SK-N-SH (cell line): ENCODE data around the gene RNF150. TPM values are rescaled to one million over a fixed set of nuclear protein-coding genes. Genes with fewer than 3 reads are reported as not detected.

Source experiments
- CTCF ChIA-PET: fragments of 300-600, 350-600 bp; formaldehyde crosslinking; extraction: SDS; loops from one replicate; lab custom pipeline; 2021; lab: Yijun Ruan, JAX
- POLR2A ChIA-PET: fragments of 350-600 bp; sonication (Branson Sonifier 250); formaldehyde crosslinking; extraction: SDS; loops from one replicate; lab custom pipeline; 2020; ENCODE audit warnings: antibody characterized with exemption, inconsistent platforms; lab: Yijun Ruan, JAX
- DNase-seq: peaks from one replicate; pipeline ENCODE4 v3.0.0; 2012
- H2AFZ ChIP-seq: fragments of 200-600 bp; sonication (generic); 2 replicates; pipeline ENCODE4 v1.8.1; 2016; ENCODE audit warnings: antibody characterized with exemption, mild to moderate bottlenecking, low read depth
- H3F3A ChIP-seq: fragments of 200-600 bp; sonication (generic); replicated peaks from 2 replicates; pipeline ENCODE3; 2016; ENCODE audit warnings: antibody characterized with exemption, mild to moderate bottlenecking; ENCODE audit not compliant: insufficient read depth
- H3K27ac ChIP-seq, 2 experiments: fragments of 200-500 bp in 1 of 2; fragments of 200-600 bp in 1 of 2; sonication (Bioruptor generic) in 1 of 2; sonication (generic), shearing (Covaris generic) in 1 of 2; 2 replicates each; pipeline versions ENCODE4 v1.5.1 to v1.6.1; 2014 to 2016; ENCODE audit warnings: low read depth in 2 of 2, inconsistent platforms in 1 of 2, low read length in 1 of 2, mild to moderate bottlenecking in 1 of 2, mixed read lengths in 1 of 2
- H3K27me3 ChIP-seq: fragments of 200-600 bp; sonication (generic), shearing (Covaris generic); 2 replicates; pipeline ENCODE4 v1.6.1; 2016; ENCODE audit warnings: mixed run types; ENCODE audit not compliant: insufficient read depth
- H3K36me3 ChIP-seq, 2 experiments: fragments of 200-500 bp in 1 of 2; fragments of 200-600 bp in 1 of 2; sonication (Bioruptor generic) in 1 of 2; sonication (generic) in 1 of 2; replicated peaks in 1 of 2; 2 replicates each; pipeline versions ENCODE3 to v1.5.1; 2014 to 2016; ENCODE audit warnings: low read length in 1 of 2, mild to moderate bottlenecking in 1 of 2; ENCODE audit not compliant: insufficient read depth in 2 of 2, control insufficient read depth in 1 of 2
- H3K4me1 ChIP-seq, 2 experiments: fragments of 200-500 bp in 1 of 2; fragments of 200-600 bp in 1 of 2; sonication (Bioruptor generic) in 1 of 2; sonication (generic), shearing (Covaris generic) in 1 of 2; 2 replicates each; pipeline versions ENCODE4 v1.5.1 to v1.6.1; 2014 to 2016; ENCODE audit warnings: low read depth in 1 of 2, low read length in 1 of 2, mixed run types in 1 of 2; ENCODE audit not compliant: insufficient read depth in 2 of 2, control insufficient read depth in 1 of 2
- H3K4me2 ChIP-seq: fragments of 200-600 bp; sonication (generic), shearing (Covaris generic); 2 replicates; pipeline ENCODE4 v1.6.1; 2017; ENCODE audit warnings: mixed run types
- H3K4me3 ChIP-seq, 2 experiments: fragments of 200-500 bp in 1 of 2; fragments of 200-600 bp in 1 of 2; sonication (Bioruptor generic) in 1 of 2; sonication (generic), shearing (Covaris generic) in 1 of 2; 2 replicates each; pipeline versions ENCODE4 v1.5.1 to v1.8.1; 2014 to 2016; ENCODE audit warnings: low read depth in 2 of 2, inconsistent platforms in 1 of 2, low read length in 1 of 2, mild to moderate bottlenecking in 1 of 2, mixed read lengths in 1 of 2, moderate library complexity in 1 of 2
- H3K79me2 ChIP-seq: fragments of 200-600 bp; sonication (generic); 2 replicates; pipeline ENCODE4 v1.8.1; 2017; ENCODE audit warnings: mild to moderate bottlenecking; ENCODE audit not compliant: insufficient read depth
- H3K9ac ChIP-seq: fragments of 200-600 bp; sonication (generic); 2 replicates; pipeline ENCODE4 v1.6.1; 2017; ENCODE audit warnings: mixed run types
- H3K9me2 ChIP-seq: fragments of 200-600 bp; sonication (generic); 2 replicates; pipeline ENCODE4 v1.6.1; 2017; ENCODE audit warnings: mixed run types
- H3K9me3 ChIP-seq: fragments of 200-600 bp; sonication (generic); 2 replicates; pipeline ENCODE4 v1.6.1; 2017; ENCODE audit warnings: mixed run types, mild to moderate bottlenecking, moderate library complexity
- H4K20me1 ChIP-seq: fragments of 200-600 bp; sonication (generic); 2 replicates; pipeline ENCODE4 v1.6.1; 2017; ENCODE audit warnings: mild to moderate bottlenecking, mixed run types; ENCODE audit not compliant: insufficient read depth
- ELF1 ChIP-seq: IDR thresholded peaks from 2 replicates; pipeline ENCODE4 v1.4.0; 2012
- EZH2phosphoT487 ChIP-seq: fragments of 200-600 bp; sonication (generic); IDR thresholded peaks from 2 replicates; pipeline ENCODE4 v1.6.1; 2017; ENCODE audit warnings: low read depth, mixed run types, mild to moderate bottlenecking, antibody characterized with exemption, moderate library complexity, borderline replicate concordance
- FOSL2 ChIP-seq: IDR thresholded peaks from 2 replicates; pipeline ENCODE4 v1.4.0; 2012; ENCODE audit warnings: low read depth, mild to moderate bottlenecking, moderate library complexity, borderline replicate concordance
- FOXJ3 ChIP-seq: sonication (generic); formaldehyde crosslinking; IDR thresholded peaks from 2 replicates; pipeline ENCODE4 v1.5.1; 2020; ENCODE audit warnings: mild to moderate bottlenecking, missing genetic modification reagents
- FOXM1 ChIP-seq: IDR thresholded peaks from 2 replicates; pipeline ENCODE4 v1.4.0; 2012; ENCODE audit warnings: low read depth, mild to moderate bottlenecking
- JUND ChIP-seq: IDR thresholded peaks from 2 replicates; pipeline ENCODE4 v1.4.0; 2012
- NFIC ChIP-seq: IDR thresholded peaks from 2 replicates; pipeline ENCODE4 v1.4.0; 2012; ENCODE audit warnings: borderline replicate concordance
- NRF1 ChIP-seq: IDR thresholded peaks from 2 replicates; pipeline ENCODE4 v1.6.1; 2012; ENCODE audit warnings: low read depth, mild to moderate bottlenecking, low read length
- PBX3 ChIP-seq: IDR thresholded peaks from 2 replicates; pipeline ENCODE4; 2012
- POLR2AphosphoS5 ChIP-seq: IDR thresholded peaks from 2 replicates; pipeline ENCODE4 v1.6.1; 2012; ENCODE audit warnings: low read depth, low read length
- RAD21 ChIP-seq: IDR thresholded peaks from 2 replicates; pipeline ENCODE4 v1.6.1; 2012; ENCODE audit warnings: mild to moderate bottlenecking, low read length
- RCOR1 ChIP-seq: fragments of 150-350 bp; IDR thresholded peaks from 2 replicates; pipeline ENCODE4 v1.6.1; 2017; ENCODE audit warnings: antibody characterized with exemption, low read length
- RFX5 ChIP-seq: IDR thresholded peaks from 2 replicates; pipeline ENCODE4 v1.6.1; 2012; ENCODE audit warnings: mild to moderate bottlenecking, improper control_type of control experiment, low read length
- RXRA ChIP-seq: IDR thresholded peaks from 2 replicates; pipeline ENCODE4 v1.4.0; 2012; ENCODE audit warnings: low read depth, mild to moderate bottlenecking, borderline replicate concordance
- SIN3A ChIP-seq: IDR thresholded peaks from 2 replicates; pipeline ENCODE4 v1.6.1; 2012; ENCODE audit warnings: low read depth, mild to moderate bottlenecking, low read length, moderate library complexity, borderline replicate concordance
- TAF1 ChIP-seq: IDR thresholded peaks from 2 replicates; pipeline ENCODE4 v1.6.1; 2012; ENCODE audit warnings: low read depth, mild to moderate bottlenecking, low read length, moderate library complexity, borderline replicate concordance
- TCF12 ChIP-seq: IDR thresholded peaks from 2 replicates; pipeline ENCODE4 v1.4.0; 2012
- TEAD4 ChIP-seq: IDR thresholded peaks from 2 replicates; pipeline ENCODE4 v1.4.0; 2012; ENCODE audit warnings: mild to moderate bottlenecking, borderline replicate concordance; ENCODE audit not compliant: insufficient read depth
- USF1 ChIP-seq: IDR thresholded peaks from 2 replicates; pipeline ENCODE4 v1.4.0; 2012; ENCODE audit warnings: low read depth, borderline replicate concordance
- USF2 ChIP-seq: fragments of 150-350 bp; IDR thresholded peaks from 2 replicates; pipeline ENCODE4 v1.6.1; 2017; ENCODE audit warnings: antibody characterized with exemption, low read length, low read depth, borderline replicate concordance
- YY1 ChIP-seq: IDR thresholded peaks from 2 replicates; pipeline ENCODE4 v1.4.0; 2012; ENCODE audit warnings: low read depth, mild to moderate bottlenecking
- ZBTB33 ChIP-seq: IDR thresholded peaks from 2 replicates; pipeline ENCODE4 v1.4.0; 2012; ENCODE audit warnings: low read depth, borderline replicate concordance
- polyA plus RNA-seq, 3 experiments: library from polyadenylated mRNA; depleted of rRNA; stranded (reverse); fragments of >200 nt; gene quantifications; 2 replicates each; pipeline ENCODE4 v1.2.3, GENCODE V29; 2012
- TF ChIP-seq, protein P1 (sequence below): fragments of 150-350 bp; IDR thresholded peaks from 2 replicates; pipeline ENCODE4 v1.6.1; 2016; ENCODE audit warnings: mild to moderate bottlenecking, low read depth, low read length

RNF150 gene
- polyA plus RNA-seq, 1 of the 3 experiments (the other 2 are of a cell fraction): 5.8 TPM

GRCh38 chr4:140901736-140902336 is 231.4 kb downstream of the RNF150 start (continued):
- TF ChIP-seq ZBTB33: no peak
- TF ChIP-seq USF1: no peak
- TF ChIP-seq JUND: peak; percentile 73
- peak; percentile 58; the same call in 1 of the 2 replicates for TF ChIP-seq TEAD4
- no peak for TF ChIP-seq FOSL2
- peak; percentile 98 for TF ChIP-seq RCOR1
- TF ChIP-seq EZH2phosphoT487: no peak
- peak; percentile 87 for TF ChIP-seq TCF12
- TF ChIP-seq ELF1: no peak
- no peak for TF ChIP-seq RXRA
- TF ChIP-seq RFX5: 0 out of 2 replicates have a peak, but pooled peaks have one; percentile 11

- Histone ChIP-seq H3K9ac (no peak overlapping the region), H2AFZ (no peak overlapping the region), H3K27ac (peak overlapping the region; percentile 32 to 83; a peak in 3 of 4 replicates), H3K79me2 (no peaks in the 10 kb centered on the region), H3F3A (no peaks in the 10 kb centered on the region), H3K9me2 (no peaks in the 10 kb centered on the region), H3K9me3 (no peaks in the 10 kb centered on the region), H3K4me1 (peaks cover 0 to 17% of the 10 kb centered on the region in 2 experiments; a peak in 2 of 4 replicates), H3K27me3 (no peaks in the 10 kb centered on the region), H4K20me1 (no peaks in the 10 kb centered on the region), H3K36me3 (peaks cover 4 to 13% of the 10 kb centered on the region in 2 experiments), H3K4me3 (no peak overlapping the region), H3K4me2 (no peak overlapping the region)
- no peak for DNase-seq
- CTCF ChIA-PET: interaction anchor here (1.0 to 2.9 kb wide), 2 partner anchors 14 to 240 kb away, joined by 6 to 17 read pairs; partner anchors contain the start of gene RNF150
- POLR2A ChIA-PET: interaction anchor here (1.3 kb wide), 1 partner anchor 9 kb away, joined by 3 read pairs; no protein-coding TSS in a partner anchor
- TF ChIP-seq, protein P1, sequence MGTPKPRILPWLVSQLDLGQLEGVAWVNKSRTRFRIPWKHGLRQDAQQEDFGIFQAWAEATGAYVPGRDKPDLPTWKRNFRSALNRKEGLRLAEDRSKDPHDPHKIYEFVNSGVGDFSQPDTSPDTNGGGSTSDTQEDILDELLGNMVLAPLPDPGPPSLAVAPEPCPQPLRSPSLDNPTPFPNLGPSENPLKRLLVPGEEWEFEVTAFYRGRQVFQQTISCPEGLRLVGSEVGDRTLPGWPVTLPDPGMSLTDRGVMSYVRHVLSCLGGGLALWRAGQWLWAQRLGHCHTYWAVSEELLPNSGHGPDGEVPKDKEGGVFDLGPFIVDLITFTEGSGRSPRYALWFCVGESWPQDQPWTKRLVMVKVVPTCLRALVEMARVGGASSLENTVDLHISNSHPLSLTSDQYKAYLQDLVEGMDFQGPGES: no peak
- TF ChIP-seq FOXJ3 (CRISPR knock-in tag): no peak
- TF ChIP-seq TEAD4: 0 out of 2 replicates have a peak, but pooled peaks have one; percentile 23
- no peak for TF ChIP-seq USF2
- 0 out of 2 replicates have a peak, but pooled peaks have one; percentile 33 for TF ChIP-seq RCOR1
- 0 out of 2 replicates have a peak, but pooled peaks have one; percentile 15 for TF ChIP-seq FOXM1
- peak; percentile 89 for TF ChIP-seq TCF12
- no peak for TF ChIP-seq ZBTB33
- no peak for TF ChIP-seq RFX5
- TF ChIP-seq YY1: no peak
- no peak for TF ChIP-seq RAD21
- TF ChIP-seq JUND: no peak
- TF ChIP-seq TAF1: no peak
- TF ChIP-seq PBX3: peak; percentile 69
- TF ChIP-seq POLR2AphosphoS5: peak; percentile 46; the same call in 1 of the 2 replicates
- TF ChIP-seq SIN3A: no peak
- 0 out of 2 replicates have a peak, but pooled peaks have one; percentile 44 for TF ChIP-seq NFIC
- TF ChIP-seq NRF1: no peak
These were observed 239.3 kb downstream of the RNF150 start for GRCh38 chr4:140893939-140894338.
